ENCODE measurements around the gene TIMM50.
"Not testable (repeated sequence)": the region's sequence is repeated elsewhere in the genome, so short reads cannot be mapped to it uniquely, and the experiment has no call there.

The TIMM50 gene

DNA sequence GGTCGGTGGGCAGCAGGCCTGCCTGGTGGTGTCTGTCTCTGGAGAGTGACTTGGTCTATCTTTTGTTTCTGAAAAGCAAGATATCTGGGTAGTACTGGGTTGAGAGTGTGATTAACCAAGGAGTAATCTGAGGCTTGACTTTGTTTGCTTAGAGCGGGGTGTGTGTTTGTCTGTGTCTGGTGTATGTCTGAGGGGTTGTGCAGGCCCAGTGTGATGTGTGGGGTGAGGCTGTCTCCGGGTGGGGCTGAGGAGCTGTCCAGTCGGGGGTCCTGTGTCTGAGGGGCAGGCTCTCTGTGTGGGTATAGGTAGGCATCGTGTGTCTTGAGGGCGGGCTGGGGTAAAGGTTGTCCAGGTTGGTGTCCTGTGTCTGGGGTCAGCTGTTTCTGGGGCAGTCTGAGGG, 11.1 kb upstream of the TIMM50 start:
- no peak for DNase-seq (ENCODE audit: low spot score)

- no peak for DNase-seq (ENCODE audit: low spot score)
Observed at GRCh38 chr19:39470724-39471339, 9.8 kb upstream of the TIMM50 start.

GRCh38 chr19:39471756-39472536, 8.7 kb upstream of the TIMM50 start:
- no peak for DNase-seq (ENCODE audit: low spot score)

GRCh38 chr19:39472746-39473442, 7.7 kb upstream of the TIMM50 start:
- DNase-seq (ENCODE audit: low spot score) = no peak

- no peak for DNase-seq (ENCODE audit: low spot score)
Observed at GRCh38 chr19:39473443-39473960, 7.1 kb upstream of the TIMM50 start.

DNA sequence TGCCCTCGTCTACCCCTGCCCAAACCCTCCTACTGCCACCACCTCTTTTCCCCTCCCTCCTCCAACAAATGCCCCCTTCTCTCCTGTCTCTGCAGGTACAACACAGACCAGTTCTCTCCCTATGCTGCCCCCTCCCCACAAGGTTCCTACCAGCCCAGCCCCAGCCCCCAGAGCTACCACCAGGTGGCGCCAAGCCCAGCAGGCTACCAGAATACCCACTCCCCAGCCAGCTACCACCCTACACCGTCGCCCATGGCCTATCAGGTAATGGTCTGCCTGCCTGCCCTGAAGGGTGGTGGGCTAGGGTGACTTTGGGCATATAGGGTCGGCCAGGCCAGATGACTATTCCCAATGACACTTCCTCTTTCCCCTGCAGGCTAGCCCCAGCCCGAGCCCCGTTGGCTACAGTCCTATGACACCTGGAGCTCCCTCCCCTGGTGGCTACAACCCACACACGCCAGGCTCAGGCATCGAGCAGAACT, 6.5 kb upstream of the TIMM50 start:
- peak; percentile 59 for DNase-seq (ENCODE audit: low spot score)

GRCh38 chr19:39475748-39476147, 4.9 kb upstream of the TIMM50 start:
- DNase-seq (ENCODE audit: low spot score) = no peak

- DNase-seq (ENCODE audit: low spot score) = not testable (repeated sequence)
Observed at GRCh38 chr19:39479319-39479801, 1.3 kb upstream of the TIMM50 start.

- no peak for DNase-seq (ENCODE audit: low spot score)
Observed at GRCh38 chr19:39479916-39480315, 722 bp upstream of the TIMM50 start.

- DNase-seq (ENCODE audit: low spot score) = no peak
Observed at GRCh38 chr19:39481229-39481545, 549 bp downstream of the TIMM50 start.

- DNase-seq (ENCODE audit: low spot score) = no peak
Observed at GRCh38 chr19:39481676-39482075, 1.0 kb downstream of the TIMM50 start.

GRCh38 chr19:39483141-39483540, 2.5 kb downstream of the TIMM50 start:
- no peak for DNase-seq (ENCODE audit: low spot score)

DNA sequence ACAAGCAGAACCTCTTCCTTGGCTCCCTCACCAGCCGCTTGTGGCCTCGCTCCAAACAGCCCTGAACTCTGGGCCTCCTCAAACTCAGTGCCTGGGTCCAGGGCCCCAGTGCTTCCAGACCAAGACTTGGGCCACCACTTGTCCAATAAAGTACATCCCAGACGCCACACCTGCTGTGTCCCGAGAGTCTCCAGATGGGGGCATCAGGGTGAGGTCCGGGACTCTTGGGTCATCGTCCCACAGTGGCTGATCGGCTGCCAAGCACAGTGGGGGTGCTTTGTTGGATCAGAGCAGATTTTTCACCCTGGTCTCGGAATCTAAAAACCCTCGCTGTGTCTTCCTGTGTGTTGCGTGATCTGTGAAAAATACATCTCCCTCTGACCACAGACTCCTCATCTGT, 9.1 kb downstream of the TIMM50 start:
- no peak for DNase-seq (ENCODE audit: low spot score)

DNA sequence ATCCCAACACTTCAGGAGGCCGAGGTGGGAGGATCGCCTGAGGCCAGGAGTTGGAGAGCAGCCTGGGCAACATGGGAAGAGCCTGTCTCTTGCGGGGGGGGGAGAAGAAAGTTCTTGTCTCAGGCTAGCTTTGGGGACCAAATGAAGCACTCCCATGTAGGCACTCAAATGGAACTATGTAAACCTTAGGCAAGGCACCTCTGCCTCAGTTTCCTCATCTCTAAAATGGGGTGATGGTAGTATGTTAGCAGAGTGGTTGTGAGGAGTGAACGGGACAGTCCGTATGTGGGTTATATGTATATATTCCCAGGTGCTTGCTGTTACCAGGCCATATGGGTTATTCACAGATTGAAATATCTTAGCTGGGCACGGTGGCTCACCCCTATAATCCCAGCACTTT, 11.6 kb downstream of the TIMM50 start:
- DNase-seq (ENCODE audit: low spot score) = no peak

DNA sequence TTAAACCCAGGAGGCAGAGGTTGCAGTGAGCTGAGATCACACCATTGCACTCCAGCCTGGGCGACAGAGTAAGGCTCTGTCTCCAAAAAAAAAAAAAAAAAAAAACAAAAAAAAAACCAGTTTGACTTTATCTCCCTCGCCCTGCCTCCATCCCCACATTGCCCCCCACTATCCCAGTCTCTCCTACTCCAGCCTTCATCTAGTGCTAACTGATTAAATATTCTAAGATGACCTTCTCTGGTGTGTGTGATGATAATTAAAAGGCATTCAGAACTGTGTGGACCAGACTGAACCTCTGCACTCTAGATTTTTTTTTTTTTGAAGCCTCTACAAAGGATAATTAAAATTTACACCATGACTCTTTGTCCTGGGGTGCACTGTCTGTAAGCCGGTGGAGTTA, 12.2 kb downstream of the TIMM50 start:
- no peak for DNase-seq (ENCODE audit: low spot score)

GRCh38 chr19:39494661-39495060, 14.0 kb downstream of the TIMM50 start:
- DNase-seq (ENCODE audit: low spot score) = no peak

DNA sequence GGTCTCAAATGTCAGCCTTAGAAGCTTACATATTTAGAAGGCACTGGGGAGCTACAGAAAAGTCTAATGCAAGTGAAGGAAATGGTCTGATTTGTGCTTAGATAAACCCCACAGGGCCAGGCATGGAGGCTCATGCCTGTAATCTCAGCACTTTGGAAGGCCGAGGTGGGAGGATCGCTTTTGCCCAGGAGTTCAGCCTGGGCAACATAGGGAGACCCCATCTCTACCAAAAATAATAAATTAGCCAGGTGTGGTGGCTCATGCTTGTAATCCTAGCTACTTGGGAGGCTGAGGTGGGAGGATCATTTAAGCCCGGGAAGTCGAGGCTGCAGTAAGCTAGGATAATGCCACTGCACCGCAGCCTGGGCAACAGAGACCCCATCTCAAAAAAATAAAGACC, 15.4 kb downstream of the TIMM50 start:
- DNase-seq (ENCODE audit: low spot score) = no peak

DNA sequence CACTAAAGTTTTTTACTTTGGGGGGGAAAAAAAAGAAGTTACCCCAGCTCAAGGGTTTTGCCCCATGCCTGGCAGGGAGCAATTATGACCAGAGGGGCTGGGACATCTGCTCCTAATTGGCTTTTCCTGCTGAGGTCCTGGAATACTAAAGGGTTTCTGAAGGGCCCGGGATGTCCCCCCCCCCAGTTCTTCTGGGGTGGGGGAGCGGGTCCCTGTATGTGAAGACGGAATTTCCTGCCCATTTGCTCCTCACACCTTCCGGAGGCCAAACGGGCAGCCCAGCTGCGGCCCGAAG, 17.0 kb downstream of the TIMM50 start:
- DNase-seq (ENCODE audit: low spot score) = no peak

DNA sequence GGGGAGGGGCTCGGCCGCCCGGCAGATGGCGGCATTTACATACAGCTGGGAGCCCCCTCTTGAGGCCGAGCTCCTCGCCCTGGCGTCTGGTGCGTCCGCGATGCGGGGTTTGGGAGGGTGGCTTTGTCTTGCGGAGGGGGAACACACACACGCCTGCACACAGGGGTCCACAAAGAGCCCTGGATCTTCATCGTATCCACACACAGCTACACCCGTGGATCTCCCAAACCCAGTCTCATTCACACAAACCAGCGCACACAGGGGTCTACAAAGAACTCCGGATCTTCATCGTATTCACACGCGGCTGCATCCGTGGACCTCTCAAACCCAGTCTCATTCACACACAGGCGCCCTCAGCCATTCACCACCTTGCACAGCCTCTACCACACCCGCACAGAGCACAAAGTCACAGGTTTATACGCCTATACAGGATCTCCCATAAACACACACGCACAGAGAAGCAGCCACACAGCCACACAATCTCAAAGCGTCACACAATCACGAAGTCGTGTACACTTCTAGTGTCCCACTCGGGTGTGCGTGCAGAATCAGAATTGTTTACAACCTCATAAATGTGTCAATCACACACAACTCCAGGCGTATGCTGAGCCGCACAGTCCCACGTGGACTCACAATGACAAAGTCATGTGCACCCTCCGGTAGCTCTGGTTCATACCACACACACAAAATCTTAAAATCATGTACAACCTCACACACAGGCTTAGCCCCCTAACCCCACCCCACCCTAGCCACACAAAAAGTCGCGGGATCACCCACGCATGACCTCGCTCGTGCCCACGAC, 17.6 kb downstream of the TIMM50 start:
- DNase-seq (ENCODE audit: low spot score) = no peak

- DNase-seq (ENCODE audit: low spot score) = no peak
Observed at GRCh38 chr19:39498798-39499642, 18.4 kb downstream of the TIMM50 start, which contains the start of gene DLL3. Gene DLL3 (plus strand): TSS chr19:39498947. CDS start chr19:39498975, 28 bp downstream.

- no peak for DNase-seq (ENCODE audit: low spot score)
Observed at GRCh38 chr19:39499932-39500331, 19.3 kb downstream of the TIMM50 start.

All from AG08395 (cell line).